ENCODE results near the gene COPS3.

Gene COPS3

DNA sequence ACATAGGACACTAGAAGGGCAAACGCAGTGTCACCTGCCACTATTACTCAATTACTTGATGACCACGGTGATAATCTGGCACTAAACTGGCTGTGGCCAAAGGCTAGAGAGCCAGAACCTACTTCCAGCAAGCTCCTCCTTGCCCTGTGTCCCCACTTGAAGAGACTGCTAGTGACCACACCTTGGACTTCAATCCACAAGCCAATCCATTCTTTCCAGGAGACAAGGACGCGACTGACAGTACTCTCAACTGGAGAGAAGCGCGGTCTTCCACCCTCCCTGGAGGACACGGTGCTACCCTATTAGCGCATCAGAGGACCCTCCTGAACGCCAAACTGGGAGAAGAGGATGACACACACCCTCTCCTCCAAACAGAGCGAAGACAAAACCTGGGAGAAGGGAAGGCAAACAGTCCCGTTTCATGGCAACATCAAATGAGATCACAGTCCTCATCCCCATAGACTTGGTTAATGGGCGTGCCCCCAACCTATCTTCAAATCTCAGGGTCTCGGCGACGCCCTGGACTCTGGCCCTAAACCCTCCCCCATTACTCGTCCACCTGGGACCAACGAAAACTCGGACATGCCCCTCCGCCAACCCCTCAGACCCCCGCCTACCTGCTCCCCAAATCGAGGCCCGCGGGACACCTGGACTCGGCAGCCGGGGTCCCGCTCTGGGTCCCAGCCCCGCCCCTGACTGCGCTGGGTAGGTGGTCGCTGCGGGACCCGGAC is 44.6 kb downstream of the COPS3 start:
- Histone ChIP-seq H3K27me3 (ENCODE audit: control insufficient read depth, insufficient read depth, low read length) (no peaks in the 10 kb centered on the region), H3K36me3 (ENCODE audit: control insufficient read depth, insufficient read depth, low read length) (peaks cover 5% of the 10 kb centered on the region), H3K9ac (ENCODE audit: low read depth, low read length) (peak overlapping the region; percentile 100), H3K4me3 (ENCODE audit: low read depth, low read length) (peak overlapping the region; percentile 97), H3K4me1 (ENCODE audit: control insufficient read depth, insufficient read depth, low read length) (no peaks in the 10 kb centered on the region), H3K9me3 (ENCODE audit: control insufficient read depth, insufficient read depth, low read length) (no peaks in the 10 kb centered on the region)

DNA sequence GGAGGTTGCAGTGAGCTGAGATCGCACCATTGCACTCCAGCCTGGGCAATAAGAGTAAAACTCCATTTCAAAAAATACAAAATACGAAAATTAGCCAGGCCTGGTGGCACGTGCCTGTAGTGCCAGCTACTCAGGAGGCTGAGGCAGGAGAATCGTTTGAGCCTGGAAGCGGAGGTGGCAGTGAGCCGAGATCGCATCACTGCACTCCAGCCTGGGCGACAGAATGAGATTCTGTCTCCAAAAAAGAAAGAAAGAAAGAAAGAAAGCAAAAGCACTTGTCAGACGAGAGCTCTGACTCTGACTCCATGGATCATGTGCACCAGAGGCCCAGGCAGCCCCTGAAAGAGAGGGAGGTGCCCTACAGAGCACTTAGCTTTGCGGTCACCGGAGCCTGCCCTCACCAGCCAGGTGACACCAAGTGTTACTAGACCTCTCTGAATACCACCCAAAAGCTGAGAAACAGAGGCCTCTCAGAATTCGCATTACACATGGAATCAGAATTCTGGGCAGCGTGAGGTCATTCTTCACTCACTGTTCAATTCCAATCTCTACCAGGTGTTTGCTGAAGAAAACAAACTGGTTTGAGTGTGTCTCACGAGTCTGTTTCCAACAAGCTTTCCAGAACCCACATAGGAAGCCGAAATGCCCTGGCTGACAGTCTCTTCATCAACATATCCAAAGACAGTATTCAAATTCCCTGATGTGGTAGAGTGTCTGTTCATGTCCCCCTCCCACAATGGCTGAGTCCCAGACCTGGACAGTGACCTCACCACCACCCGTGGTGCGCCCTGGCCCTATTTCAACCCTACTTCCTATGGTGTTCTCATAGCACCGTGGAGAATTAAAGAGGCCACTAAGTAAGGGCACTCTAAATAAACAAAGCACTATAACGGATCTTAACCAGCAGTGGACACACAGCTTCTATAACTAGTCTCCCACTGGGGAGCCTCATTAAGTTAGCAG is 45.6 kb downstream of the COPS3 start:
- H3K9me3 ChIP-seq (ENCODE audit: control insufficient read depth, insufficient read depth, low read length): no peaks in the 10 kb centered on the region

DNA sequence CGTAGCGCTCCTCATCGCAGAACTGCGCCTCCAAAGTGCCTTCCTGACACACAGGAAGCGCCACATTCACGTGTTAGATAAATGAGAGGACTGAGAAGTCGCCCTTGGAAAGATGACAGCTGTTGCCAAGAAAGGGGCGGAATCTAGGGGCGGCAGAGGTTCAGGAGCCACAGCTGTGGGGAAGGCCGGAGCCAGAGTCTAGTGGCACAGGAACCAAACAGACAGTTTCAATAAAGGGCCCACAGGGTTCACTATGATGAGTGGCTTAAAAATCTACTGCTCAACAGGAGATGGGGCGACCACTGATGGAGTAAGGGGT is 48.8 kb downstream of the COPS3 start:
- Histone ChIP-seq H3K36me3 (ENCODE audit: control insufficient read depth, insufficient read depth, low read length) (peaks cover 35% of the 10 kb centered on the region), H3K4me1 (ENCODE audit: control insufficient read depth, insufficient read depth, low read length) (no peaks in the 10 kb centered on the region), H3K9me3 (ENCODE audit: control insufficient read depth, insufficient read depth, low read length) (no peaks in the 10 kb centered on the region), H3K27me3 (ENCODE audit: control insufficient read depth, insufficient read depth, low read length) (no peaks in the 10 kb centered on the region), H3K4me3 (ENCODE audit: low read depth, low read length) (no peak overlapping the region), H3K9ac (ENCODE audit: low read depth, low read length) (no peak overlapping the region)

More for the DNA sequence above, 45.6 kb downstream of the COPS3 start:
- Histone ChIP-seq H3K9ac (ENCODE audit: low read depth, low read length) (no peak overlapping the region), H3K36me3 (ENCODE audit: control insufficient read depth, insufficient read depth, low read length) (peaks cover 10% of the 10 kb centered on the region), H3K4me3 (ENCODE audit: low read depth, low read length) (peak overlapping the region; percentile 97), H3K4me1 (ENCODE audit: control insufficient read depth, insufficient read depth, low read length) (no peaks in the 10 kb centered on the region), H3K27me3 (ENCODE audit: control insufficient read depth, insufficient read depth, low read length) (no peaks in the 10 kb centered on the region)

DNA sequence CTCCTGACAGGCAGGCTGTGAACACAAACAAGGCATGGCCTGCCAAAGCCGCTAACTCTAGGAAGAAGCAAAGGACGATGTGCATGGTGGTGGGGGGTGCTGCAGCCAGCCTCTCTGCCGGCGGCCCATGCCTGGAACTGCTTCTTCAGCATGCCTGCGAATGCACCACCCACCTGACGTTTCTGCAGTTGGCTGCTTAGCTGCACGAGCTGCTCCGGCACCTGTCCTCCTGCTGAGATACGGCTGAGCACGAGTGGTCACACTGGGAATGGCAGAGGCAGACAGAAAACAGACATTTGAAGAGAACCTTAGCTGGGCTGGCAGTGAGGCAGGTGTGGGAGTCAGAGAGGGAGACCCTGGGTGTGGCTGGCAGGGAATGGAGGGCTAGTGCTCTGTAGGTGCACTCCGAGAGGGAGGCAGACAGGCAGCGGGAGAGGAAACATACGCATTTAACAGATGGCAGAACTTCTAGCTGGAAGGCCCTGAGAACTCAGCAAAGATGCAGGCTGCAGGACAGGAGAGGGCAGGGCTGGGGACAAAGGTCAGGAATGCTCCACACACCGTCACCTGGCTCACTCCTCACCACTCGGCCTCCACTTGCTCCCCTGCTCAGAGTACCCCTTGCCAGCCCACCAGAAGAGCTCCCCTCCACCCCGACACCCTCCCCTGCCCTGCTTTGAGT is 49.3 kb downstream of the COPS3 start:
- no peaks in the 10 kb centered on the region for H3K4me1 ChIP-seq (ENCODE audit: control insufficient read depth, insufficient read depth, low read length)
- no peak overlapping the region for H3K4me3 ChIP-seq (ENCODE audit: low read depth, low read length)
- H3K27me3 ChIP-seq (ENCODE audit: control insufficient read depth, insufficient read depth, low read length): no peaks in the 10 kb centered on the region
- H3K9me3 ChIP-seq (ENCODE audit: control insufficient read depth, insufficient read depth, low read length): no peaks in the 10 kb centered on the region
- peaks cover 40% of the 10 kb centered on the region for H3K36me3 ChIP-seq (ENCODE audit: control insufficient read depth, insufficient read depth, low read length)
- no peak overlapping the region for H3K9ac ChIP-seq (ENCODE audit: low read depth, low read length)

DNA sequence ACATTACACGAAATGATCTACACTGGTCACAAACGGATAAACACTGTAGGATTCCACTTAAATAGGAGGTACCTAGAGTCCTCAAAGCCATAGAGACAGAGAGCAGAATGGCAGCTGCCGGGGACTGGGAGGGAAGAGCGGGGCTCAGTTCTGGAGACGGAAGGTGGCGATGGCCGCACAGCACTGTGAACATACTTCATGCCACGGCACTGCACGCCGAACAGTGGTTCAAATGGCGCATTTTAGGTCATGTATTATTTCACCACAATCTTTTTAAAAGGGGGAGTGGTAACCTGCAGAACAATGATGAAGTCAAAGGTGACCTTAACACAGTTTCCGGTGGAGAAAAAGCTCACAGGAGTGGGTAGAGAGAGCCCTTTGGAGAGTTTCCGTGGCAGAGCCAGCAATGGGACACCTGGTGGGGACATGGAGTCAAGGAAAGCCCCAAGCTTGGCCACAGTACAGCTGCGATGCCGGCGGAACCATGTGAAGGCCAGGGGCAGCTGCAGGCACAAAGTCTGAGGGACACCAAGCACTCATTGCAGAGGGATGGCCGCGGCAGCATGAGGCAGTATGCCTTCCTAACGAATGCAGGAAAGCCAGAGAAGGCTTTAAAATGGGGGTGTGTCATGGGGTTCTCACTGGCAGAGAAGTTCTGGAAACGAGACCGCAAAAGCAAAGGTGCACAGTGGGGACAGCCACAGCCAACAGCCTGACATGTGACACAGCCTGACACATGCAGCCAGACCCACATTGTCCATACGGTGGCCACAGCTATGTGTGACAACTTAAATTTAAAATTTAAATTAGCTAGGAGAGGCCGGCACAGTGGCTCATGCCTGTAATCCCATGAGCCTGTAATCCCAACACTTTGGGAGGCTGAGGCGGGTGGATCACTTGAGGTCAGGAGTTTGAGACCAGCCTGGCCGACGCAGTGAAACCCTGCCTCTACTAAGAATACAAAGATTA is 51.3 kb downstream of the COPS3 start:
- peaks cover 60% of the 10 kb centered on the region for H3K36me3 ChIP-seq (ENCODE audit: control insufficient read depth, insufficient read depth, low read length)
- no peaks in the 10 kb centered on the region for H3K4me1 ChIP-seq (ENCODE audit: control insufficient read depth, insufficient read depth, low read length)
- no peak overlapping the region for H3K9ac ChIP-seq (ENCODE audit: low read depth, low read length)

DNA sequence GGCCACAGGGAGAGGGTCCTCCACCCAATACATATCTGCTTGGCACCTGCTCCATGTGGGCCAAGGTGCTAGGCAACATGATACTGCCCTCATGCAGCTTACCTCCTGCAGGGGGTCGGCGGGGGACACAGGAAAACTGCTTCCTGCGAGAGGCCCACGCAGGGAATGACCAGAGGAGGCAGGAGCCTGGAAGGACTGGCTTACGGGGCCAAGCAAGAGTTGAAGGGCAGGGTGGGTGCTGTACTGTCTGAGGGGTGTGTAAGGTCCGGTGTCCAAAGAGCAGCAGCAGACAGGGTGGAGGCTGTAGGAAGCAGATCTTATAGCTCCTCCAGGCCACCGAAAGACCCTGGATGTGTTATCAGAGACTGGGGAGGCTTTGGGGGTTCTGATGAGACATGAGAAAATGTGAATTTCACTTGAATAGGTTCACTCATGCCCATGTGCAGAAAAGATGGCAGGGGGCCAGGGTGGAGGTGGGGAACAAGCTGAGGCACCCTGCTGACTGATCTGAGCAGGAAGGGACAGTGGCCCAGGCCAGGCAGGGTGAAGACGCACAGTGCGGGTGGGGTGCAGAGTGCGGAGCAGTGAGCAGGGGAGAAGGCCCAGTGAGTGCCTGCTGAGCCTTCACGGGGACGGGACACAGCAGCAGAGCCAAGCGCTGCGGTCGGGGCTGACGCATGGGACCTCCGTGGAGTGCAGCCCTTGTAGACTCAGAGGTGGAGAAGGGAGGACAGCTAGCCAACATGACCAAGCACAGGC is 52.3 kb downstream of the COPS3 start:
- Histone ChIP-seq H3K36me3 (ENCODE audit: control insufficient read depth, insufficient read depth, low read length) (peaks cover 67% of the 10 kb centered on the region), H3K27me3 (ENCODE audit: control insufficient read depth, insufficient read depth, low read length) (no peaks in the 10 kb centered on the region), H3K9me3 (ENCODE audit: control insufficient read depth, insufficient read depth, low read length) (no peaks in the 10 kb centered on the region), H3K9ac (ENCODE audit: low read depth, low read length) (no peak overlapping the region), H3K4me1 (ENCODE audit: control insufficient read depth, insufficient read depth, low read length) (no peaks in the 10 kb centered on the region), H3K4me3 (ENCODE audit: low read depth, low read length) (no peak overlapping the region)

More for the DNA sequence above, 51.3 kb downstream of the COPS3 start:
- Histone ChIP-seq H3K27me3 (ENCODE audit: control insufficient read depth, insufficient read depth, low read length) (no peaks in the 10 kb centered on the region), H3K9me3 (ENCODE audit: control insufficient read depth, insufficient read depth, low read length) (no peaks in the 10 kb centered on the region), H3K4me3 (ENCODE audit: low read depth, low read length) (no peak overlapping the region)

DNA sequence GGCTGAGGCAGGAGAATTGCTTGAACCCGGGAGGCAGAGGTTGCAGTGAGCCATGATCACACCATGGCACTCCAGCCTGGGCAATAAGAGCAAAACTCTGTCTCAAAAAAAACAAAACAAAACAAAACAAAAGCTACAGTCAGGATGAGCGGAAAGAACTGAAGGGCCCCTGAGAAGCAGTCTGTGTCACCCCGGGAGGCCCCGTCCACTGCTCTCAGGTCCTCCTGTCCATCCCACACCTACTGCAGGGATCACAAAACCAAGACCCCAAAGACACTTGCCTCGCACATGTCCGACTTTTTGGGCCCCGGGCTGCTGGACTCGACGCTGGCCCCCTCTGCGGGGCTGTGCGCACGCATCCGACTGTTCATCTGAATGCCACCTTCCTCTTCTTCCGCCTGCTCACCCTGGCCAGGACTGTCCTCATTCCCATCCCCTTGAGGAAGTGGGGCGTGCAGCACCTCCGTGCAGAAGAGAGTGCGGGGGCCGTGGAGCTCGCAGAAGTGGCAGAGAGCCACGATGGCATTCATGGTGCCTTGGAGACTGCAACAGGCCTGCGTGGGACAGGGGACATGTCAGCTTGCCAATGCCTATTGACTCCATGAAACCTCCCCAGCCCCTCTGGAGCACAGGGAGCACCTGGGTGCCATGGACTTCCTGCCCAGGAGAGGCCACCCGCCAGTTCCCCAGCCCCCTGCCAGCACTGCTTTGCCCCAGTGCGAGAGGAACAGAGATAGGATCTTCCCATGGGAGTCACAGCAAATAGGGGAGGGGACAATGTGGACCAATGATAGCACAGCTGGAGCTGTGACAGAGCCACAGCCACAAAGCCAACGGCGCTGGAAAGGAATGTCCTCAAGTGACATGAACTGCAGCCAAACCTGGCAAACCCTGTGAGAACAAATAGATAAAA is 53.2 kb downstream of the COPS3 start:
- H3K36me3 ChIP-seq (ENCODE audit: control insufficient read depth, insufficient read depth, low read length): peaks cover 74% of the 10 kb centered on the region
- H3K4me1 ChIP-seq (ENCODE audit: control insufficient read depth, insufficient read depth, low read length): no peaks in the 10 kb centered on the region
- no peak overlapping the region for H3K9ac ChIP-seq (ENCODE audit: low read depth, low read length)
- H3K4me3 ChIP-seq (ENCODE audit: low read depth, low read length): no peak overlapping the region
- no peaks in the 10 kb centered on the region for H3K9me3 ChIP-seq (ENCODE audit: control insufficient read depth, insufficient read depth, low read length)
- H3K27me3 ChIP-seq (ENCODE audit: control insufficient read depth, insufficient read depth, low read length): no peaks in the 10 kb centered on the region

DNA sequence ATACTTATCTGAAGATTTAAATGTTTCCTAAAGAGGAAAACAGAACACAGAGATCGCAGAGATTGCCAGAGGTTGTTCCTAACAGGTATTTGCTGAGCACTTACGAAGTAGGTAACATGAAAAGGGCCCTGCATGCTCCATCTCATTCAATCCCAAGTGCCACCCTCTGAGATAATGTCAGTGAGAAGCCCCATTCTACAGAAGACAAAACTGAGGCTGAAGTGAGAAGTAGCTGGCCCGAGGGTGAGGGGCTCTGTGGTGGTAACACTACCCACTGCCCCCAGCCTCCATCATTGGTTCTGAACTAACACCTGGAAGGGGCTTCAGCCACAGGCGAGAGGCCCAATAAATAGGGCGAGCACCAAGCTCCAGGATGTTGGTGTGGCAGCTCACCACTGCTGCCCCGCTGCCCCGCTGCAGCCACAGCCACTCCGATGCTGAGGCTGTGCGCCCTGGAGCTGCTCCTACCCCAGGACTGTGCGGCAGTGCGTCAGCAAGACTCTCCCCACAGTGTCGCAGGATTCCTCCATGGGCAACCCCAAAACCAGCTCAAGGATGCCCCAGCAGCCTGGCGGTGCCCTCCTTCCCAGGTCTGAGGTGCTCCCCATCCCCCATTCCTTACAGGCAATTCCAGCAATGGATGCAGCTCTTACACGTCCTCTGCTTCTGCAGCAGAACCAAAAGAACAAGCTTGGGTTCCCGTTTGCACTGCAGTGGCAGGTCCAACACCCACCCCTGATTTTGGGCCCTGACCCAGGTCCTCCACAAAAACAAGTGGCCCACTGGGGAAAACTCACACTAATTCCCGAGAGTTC is 54.4 kb downstream of the COPS3 start:
- H3K9me3 ChIP-seq (ENCODE audit: control insufficient read depth, insufficient read depth, low read length): no peaks in the 10 kb centered on the region
- H3K36me3 ChIP-seq (ENCODE audit: control insufficient read depth, insufficient read depth, low read length): peaks cover 80% of the 10 kb centered on the region
- no peak overlapping the region for H3K9ac ChIP-seq (ENCODE audit: low read depth, low read length)
- H3K27me3 ChIP-seq (ENCODE audit: control insufficient read depth, insufficient read depth, low read length): no peaks in the 10 kb centered on the region
- H3K4me1 ChIP-seq (ENCODE audit: control insufficient read depth, insufficient read depth, low read length): no peaks in the 10 kb centered on the region
- no peak overlapping the region for H3K4me3 ChIP-seq (ENCODE audit: low read depth, low read length)

DNA sequence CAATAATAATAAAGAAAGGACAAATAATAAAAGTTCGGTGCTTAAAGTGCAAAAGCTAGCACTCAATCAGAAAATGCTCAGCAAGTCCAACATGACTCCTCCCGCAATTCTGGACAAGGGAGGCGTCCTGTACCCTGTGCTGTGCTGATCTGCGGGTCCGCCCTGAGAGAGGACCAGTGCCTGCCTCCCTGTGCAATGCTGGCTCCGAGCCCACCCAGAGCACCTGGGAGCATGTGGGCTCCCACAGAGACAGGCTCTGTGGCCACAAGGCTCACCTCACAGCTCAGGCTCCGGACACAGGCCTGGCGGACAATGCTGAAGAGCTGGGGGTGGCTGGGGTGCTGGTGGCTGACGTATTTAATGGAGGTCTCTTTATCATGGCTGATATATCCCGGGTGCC is 55.1 kb downstream of the COPS3 start:
- Histone ChIP-seq H3K4me1 (ENCODE audit: control insufficient read depth, insufficient read depth, low read length) (no peaks in the 10 kb centered on the region), H3K27me3 (ENCODE audit: control insufficient read depth, insufficient read depth, low read length) (no peaks in the 10 kb centered on the region), H3K9me3 (ENCODE audit: control insufficient read depth, insufficient read depth, low read length) (no peaks in the 10 kb centered on the region), H3K9ac (ENCODE audit: low read depth, low read length) (no peak overlapping the region), H3K36me3 (ENCODE audit: control insufficient read depth, insufficient read depth, low read length) (peaks cover 81% of the 10 kb centered on the region), H3K4me3 (ENCODE audit: low read depth, low read length) (no peak overlapping the region)

Measured in iPS-15b (cell line).